AG09309 (cell line): Measurements from ENCODE around the gene TADA2A.

Experiments
- DNase-seq: peaks from one replicate; pipeline ENCODE4 v3.0.0-alpha.2; 2010; ENCODE audit warnings: low read depth
- H3K4me3 ChIP-seq: 2 replicates; pipeline ENCODE4 v1.5.1; 2011; ENCODE audit warnings: mild to moderate bottlenecking, low read depth, low read length, moderate library complexity; ENCODE audit not compliant: control insufficient read depth
- TF ChIP-seq, protein P1 (sequence below): IDR thresholded peaks from 2 replicates; pipeline ENCODE4 v1.5.1; 2011; ENCODE audit warnings: mild to moderate bottlenecking, low read depth, low read length, inconsistent platforms; ENCODE audit not compliant: insufficient read depth, control insufficient read depth; ENCODE audit errors: missing control alignments

Gene TADA2A

DNA sequence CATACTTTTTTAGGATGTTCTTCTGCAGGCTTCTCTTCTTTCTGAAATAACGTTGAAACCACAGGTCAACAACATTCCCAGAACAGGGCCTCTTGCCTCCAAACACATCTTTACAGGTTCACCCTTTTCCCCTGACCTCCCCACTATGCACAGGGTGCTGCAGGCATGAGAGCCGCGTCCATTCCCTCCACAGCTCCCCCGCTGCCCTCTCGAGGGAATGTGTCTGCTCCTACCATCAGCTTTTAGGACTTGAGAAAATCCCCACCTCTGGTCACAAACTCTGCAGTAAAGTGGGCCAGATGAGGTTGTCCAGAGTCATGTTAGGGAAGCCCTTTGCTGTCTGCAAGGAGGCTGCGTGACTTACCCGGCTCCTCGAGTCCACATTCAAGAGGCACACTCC lies 113.5 kb downstream of the TADA2A start:
- TF ChIP-seq, protein P1, sequence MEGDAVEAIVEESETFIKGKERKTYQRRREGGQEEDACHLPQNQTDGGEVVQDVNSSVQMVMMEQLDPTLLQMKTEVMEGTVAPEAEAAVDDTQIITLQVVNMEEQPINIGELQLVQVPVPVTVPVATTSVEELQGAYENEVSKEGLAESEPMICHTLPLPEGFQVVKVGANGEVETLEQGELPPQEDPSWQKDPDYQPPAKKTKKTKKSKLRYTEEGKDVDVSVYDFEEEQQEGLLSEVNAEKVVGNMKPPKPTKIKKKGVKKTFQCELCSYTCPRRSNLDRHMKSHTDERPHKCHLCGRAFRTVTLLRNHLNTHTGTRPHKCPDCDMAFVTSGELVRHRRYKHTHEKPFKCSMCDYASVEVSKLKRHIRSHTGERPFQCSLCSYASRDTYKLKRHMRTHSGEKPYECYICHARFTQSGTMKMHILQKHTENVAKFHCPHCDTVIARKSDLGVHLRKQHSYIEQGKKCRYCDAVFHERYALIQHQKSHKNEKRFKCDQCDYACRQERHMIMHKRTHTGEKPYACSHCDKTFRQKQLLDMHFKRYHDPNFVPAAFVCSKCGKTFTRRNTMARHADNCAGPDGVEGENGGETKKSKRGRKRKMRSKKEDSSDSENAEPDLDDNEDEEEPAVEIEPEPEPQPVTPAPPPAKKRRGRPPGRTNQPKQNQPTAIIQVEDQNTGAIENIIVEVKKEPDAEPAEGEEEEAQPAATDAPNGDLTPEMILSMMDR = no peak
- no peak overlapping the region for H3K4me3 ChIP-seq
- DNase-seq = no peak

GRCh38 chr17:37521821-37522220 lies 115.1 kb downstream of the TADA2A start:
- no peak overlapping the region for H3K4me3 ChIP-seq
- TF ChIP-seq, protein P1 = no peak
- DNase-seq = no peak

- no peak for DNase-seq
- H3K4me3 ChIP-seq = no peak overlapping the region
- TF ChIP-seq, protein P1 = no peak
Measured at GRCh38 chr17:37523715-37524219, 117.1 kb downstream of the TADA2A start.

GRCh38 chr17:37527249-37527851 lies 120.7 kb downstream of the TADA2A start:
- TF ChIP-seq, protein P1 = peak; percentile 81
- H3K4me3 ChIP-seq = no peak overlapping the region
- no peak for DNase-seq
